ENCODE measurements around the gene SMARCC2.

SMARCC2 gene

DNA sequence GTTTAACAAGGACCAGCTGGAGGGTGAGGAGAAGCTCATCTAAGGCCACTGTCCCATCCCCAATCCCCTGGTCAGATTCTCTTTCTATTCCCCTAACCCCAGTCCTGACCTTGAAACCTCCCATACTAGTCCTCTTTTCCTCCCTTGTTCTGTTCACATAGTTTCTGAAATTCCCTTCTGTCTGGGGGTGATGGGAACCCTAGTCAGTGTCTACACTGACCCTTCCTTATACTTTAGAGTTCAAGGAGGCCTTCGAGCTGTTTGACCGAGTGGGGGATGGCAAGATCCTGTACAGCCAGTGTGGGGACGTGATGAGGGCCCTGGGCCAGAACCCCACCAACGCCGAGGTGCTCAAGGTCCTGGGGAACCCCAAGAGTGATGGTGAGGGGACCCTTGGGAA is 34.5 kb downstream of the SMARCC2 start:
- no peak for TF ChIP-seq GATA3 (IDR thresholded peaks at IDR 0.05; ENCODE audit: low read depth, low read length)
- TF ChIP-seq GATA2 (IDR thresholded peaks at IDR 0.05; ENCODE audit: low read depth, low read length): no peak

DNA sequence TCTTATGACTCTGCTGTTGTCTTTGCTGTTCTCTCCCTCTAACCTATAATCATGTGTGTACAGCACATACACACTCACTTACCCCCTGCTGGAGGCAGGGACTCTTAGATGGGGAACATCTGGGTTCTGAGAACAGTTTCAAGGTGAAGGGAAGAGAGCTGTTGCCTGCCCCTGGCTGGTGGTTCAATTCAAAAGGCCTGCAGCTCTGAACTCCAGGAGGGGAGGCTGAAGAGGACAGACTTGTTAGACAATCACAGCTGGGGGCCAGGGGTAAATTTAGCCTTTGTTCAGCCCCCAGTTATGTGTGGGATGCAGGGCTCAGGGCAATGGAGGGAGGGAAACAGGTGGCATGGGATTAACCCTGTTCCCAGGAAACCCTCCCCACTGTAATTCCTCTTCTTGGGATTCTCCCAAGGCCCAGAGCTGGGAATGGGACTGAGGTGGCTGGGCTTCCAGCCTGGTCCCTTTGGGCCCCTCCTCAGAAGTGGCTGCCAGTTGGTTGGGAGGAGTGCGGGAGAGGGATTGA is 35.0 kb downstream of the SMARCC2 start:
- TF ChIP-seq GATA2 (IDR thresholded peaks at IDR 0.05; ENCODE audit: low read depth, low read length) (no peak), GATA3 (IDR thresholded peaks at IDR 0.05; ENCODE audit: low read depth, low read length) (no peak)

DNA sequence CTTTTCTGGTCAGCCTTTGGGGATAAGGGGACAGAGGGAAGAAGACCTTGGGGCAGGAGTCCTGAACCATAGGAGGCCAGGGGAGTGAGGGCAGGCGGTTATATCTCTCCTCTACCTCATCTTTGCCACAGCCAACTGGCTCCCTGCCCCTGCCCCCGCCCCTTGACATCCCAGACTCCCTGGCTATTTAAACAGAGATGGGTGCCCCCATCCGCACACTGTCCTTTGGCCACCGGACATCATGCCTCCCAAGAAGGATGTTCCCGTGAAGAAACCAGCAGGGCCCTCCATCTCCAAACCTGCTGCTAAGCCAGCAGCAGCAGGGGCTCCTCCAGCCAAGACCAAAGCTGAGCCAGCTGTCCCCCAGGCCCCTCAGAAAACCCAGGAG is 35.6 kb downstream of the SMARCC2 start:
- no peak for TF ChIP-seq GATA3 (IDR thresholded peaks at IDR 0.05; ENCODE audit: low read depth, low read length)
- no peak for TF ChIP-seq GATA2 (IDR thresholded peaks at IDR 0.05; ENCODE audit: low read depth, low read length)

DNA sequence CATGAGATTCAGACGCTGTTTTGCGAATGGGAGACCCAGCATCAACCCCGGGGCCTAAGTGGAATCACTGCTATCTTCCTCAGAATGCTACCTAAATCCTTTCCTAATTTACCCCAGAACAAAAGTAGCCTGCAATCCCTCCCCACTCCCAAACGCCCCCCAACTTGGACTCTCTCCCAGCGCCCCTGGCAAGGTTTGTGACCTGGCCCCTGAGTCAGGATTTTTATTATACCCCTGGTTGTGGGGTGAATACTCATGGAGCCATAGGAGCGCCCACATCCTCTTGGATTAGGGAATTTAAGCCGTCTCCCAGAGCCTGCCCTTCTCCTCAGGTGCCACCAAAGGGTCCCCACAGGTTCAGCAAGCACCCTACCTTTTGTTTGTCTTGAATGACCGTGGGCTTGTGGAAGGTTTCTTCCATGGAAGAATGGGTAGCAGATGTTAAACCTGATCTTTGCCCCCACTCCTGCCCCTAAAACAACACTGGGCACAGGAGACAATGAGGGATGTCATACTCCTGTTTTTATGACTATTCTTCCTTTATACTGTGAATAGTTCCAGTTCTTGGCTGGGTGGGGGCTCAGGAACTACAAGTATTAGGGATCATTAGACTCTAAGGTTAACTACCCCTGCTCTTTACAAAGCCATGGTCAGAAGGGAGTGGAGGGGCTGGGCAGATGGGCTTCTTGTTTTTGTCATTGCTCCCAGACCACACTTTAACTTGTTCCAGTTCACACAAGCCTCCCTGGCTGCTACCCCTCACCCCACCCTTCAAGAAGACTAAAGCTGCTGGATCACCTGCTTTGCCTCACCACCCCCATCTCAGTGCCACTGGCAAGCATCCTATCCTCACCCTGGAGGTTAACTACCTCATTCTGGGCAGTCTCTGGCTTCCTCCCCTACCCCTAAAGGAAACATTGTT is 36.3 kb downstream of the SMARCC2 start:
- TF ChIP-seq GATA2 (IDR thresholded peaks at IDR 0.05; ENCODE audit: low read depth, low read length) (no peak), GATA3 (IDR thresholded peaks at IDR 0.05; ENCODE audit: low read depth, low read length) (no peak)

DNA sequence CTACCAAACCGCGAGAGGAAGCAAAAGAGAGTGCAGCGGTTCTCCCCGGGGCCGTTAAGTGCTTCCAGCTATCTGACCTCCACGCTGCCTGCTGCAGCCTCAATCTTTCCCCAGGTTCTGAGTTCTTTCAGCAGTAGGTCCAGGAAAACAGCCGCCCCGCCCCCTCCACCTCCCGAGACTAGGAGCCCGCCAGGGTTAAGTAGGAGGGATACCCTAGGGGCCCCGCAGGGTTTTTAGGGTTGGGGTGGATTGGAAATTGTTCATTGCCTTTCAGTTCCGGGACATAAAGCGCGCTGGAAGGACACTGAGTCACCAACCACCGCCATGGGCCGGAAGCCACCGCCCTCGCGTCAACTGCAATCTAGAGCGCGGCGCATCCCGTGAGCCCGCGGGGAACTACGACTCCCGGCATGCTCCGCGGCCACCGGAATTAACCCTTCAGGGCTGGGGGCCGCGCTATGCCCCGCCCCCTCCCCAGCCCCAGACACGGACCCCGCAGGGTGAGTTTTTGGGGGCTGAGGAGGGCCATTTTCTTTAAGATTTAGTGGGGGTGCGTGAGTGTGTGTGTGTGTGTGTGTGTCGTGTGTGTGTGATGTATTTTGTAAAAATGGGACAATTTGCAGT is 37.0 kb downstream of the SMARCC2 start, which contains the start of gene MYL6B:
Gene MYL6B, plus strand, starts transcription at position 456 of the 624 bp plus-strand sequence. CDS start 1,332 bp downstream, outside the sequence.
- TF ChIP-seq GATA3 (IDR thresholded peaks at IDR 0.05; ENCODE audit: low read depth, low read length): no peak
- TF ChIP-seq GATA2 (IDR thresholded peaks at IDR 0.05; ENCODE audit: low read depth, low read length): no peak

DNA sequence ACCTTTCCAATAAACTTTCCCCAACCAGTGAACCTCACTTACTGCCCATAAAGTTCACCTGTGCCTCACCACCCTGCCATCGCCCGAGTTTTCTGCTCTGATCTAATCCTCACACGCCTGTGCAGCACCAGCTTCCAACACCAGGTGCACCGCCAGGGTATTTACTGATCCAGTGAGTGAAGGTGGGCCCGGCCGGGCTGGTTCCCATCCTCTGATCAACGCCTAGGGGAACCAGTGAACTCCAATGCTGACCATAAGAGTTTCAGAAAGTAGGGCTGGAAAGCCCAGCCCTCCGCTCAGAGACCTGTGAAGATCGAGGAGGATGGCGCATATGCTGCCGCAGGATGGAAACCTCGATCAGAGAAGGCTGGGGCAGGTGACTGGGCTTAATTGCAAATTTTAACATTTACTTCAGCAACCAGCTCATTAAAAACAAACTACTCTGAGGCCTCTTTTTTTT is 37.6 kb downstream of the SMARCC2 start:
- TF ChIP-seq GATA3 (IDR thresholded peaks at IDR 0.05; ENCODE audit: low read depth, low read length) (no peak), GATA2 (IDR thresholded peaks at IDR 0.05; ENCODE audit: low read depth, low read length) (no peak)

DNA sequence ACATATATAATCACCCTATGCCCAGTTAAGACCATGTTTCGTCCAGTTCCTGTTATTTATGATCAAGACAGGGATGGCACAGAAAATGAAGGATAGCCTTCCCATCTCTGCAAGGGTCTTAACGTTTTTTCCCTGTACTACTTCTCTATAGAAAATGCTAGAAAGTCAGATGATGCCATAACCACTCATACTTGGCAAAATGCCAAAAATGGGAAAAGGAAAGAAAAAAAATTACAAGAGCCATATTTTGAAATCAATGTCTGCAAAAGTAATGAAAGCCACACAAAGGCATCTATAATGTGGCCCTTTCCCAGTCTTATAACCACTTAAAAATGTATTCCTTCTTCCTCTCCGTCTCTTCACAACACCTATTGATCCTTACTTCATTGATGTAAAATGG is 38.7 kb downstream of the SMARCC2 start:
- no peak for TF ChIP-seq GATA2 (IDR thresholded peaks at IDR 0.05; ENCODE audit: low read depth, low read length)
- no peak for TF ChIP-seq GATA3 (IDR thresholded peaks at IDR 0.05; ENCODE audit: low read depth, low read length)

DNA sequence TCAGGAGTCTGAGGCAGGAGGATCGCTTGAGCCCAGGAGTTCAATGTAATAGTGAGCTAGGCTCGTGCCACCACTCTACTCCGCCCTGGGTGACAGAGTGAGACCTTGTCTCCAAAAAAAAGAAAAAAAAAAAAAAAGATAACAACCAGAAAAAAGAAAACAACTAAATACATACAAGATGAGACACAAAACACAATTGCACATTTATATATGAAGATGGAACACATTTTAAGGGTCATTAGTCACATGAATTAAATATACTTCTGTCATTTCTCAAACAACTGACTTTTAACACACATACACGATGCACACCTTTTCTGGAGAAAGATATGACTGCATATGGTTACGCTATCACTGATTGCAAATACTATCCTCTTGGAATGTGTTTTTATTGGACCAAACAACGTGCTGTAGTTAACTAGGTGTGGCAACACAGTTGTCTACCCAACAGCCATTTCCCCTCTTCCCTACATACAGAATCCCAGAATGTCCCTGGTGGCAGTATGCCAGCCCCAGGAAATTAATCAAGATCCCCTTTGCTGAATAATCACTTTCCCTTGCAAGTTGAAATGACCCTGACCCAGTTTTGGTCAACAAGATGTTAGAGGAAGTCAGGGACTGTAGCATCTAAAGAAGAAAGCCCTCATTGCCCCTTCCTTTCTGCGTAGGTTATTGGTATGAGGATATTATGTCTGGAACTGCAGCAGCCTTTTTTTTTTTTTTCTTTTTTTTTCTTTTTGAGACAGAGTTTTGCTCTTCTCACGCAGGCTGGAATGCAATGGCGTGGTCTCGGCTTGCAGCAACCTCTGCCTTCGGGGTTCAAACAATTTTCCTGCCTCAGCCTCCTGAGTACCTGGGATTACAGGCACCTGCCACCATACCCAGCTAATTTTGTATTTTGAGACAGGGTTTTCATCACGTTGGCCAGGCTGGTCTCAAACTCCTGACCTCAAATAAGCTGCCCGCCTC is 42.5 kb downstream of the SMARCC2 start:
- no peak for TF ChIP-seq GATA3 (IDR thresholded peaks at IDR 0.05; ENCODE audit: low read depth, low read length)

DNA sequence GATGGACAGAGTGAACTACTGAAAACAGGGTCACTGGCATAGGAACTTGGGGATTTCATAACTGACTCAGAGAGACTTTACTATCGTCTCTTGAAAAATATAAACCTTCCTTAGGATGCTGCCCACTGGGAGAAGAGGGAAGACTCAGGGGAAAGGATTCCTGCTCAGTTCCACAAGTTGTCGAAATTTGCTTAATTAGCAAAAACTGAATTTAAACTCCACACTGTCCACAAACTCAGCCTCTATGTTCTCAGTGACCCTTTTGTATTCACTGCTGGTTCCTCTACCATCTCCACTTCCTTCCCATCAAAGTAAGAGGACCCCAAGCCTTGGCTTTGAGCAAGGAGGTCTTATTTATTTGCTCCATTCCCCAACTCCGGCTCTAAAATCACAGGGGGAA is 44.1 kb downstream of the SMARCC2 start:
- TF ChIP-seq GATA3 (IDR thresholded peaks at IDR 0.05; ENCODE audit: low read depth, low read length) (no peak), GATA2 (IDR thresholded peaks at IDR 0.05; ENCODE audit: low read depth, low read length) (no peak)

DNA sequence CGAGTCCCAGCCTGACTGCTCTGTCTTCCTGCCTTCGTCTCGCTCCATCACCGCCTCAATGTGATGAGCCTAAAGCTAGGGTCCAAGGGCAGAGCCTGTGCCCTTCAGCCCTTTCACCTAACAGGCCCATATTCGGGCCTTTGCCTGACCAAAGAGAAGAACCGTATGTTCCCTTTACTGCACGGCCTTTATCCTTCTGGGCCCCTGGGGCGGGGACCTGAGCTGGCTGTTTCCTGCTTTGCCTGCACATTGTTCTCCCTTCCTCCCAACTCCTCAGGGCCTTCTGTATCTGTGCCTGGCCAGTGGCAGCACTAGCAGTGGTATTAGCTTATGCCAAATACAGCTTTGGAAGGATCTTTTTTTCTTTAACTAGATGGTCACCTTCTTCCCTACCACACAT is 45.4 kb downstream of the SMARCC2 start:
- TF ChIP-seq GATA3 (IDR thresholded peaks at IDR 0.05; ENCODE audit: low read depth, low read length) (no peak), GATA2 (IDR thresholded peaks at IDR 0.05; ENCODE audit: low read depth, low read length) (no peak)

DNA sequence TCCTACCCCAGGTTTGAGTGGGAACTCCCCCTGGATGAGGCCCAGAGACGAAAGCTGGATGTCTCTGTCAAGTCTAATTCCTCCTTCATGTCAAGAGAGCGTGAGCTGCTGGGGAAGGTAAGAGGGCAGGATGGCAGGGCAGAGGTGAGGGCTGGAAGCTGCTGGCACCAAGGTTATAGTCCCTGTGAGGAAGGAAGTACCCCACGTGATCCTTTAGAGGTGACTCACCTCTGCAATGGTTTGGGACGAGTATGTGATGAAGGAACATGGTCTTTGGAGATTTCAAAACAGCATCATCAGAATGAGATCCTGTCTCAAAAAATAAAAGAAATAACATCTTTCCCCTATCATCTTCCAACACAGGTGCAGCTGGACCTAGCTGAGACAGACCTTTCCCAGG is 46.1 kb downstream of the SMARCC2 start:
- TF ChIP-seq GATA2 (IDR thresholded peaks at IDR 0.05; ENCODE audit: low read depth, low read length) (no peak), GATA3 (IDR thresholded peaks at IDR 0.05; ENCODE audit: low read depth, low read length) (no peak)

DNA sequence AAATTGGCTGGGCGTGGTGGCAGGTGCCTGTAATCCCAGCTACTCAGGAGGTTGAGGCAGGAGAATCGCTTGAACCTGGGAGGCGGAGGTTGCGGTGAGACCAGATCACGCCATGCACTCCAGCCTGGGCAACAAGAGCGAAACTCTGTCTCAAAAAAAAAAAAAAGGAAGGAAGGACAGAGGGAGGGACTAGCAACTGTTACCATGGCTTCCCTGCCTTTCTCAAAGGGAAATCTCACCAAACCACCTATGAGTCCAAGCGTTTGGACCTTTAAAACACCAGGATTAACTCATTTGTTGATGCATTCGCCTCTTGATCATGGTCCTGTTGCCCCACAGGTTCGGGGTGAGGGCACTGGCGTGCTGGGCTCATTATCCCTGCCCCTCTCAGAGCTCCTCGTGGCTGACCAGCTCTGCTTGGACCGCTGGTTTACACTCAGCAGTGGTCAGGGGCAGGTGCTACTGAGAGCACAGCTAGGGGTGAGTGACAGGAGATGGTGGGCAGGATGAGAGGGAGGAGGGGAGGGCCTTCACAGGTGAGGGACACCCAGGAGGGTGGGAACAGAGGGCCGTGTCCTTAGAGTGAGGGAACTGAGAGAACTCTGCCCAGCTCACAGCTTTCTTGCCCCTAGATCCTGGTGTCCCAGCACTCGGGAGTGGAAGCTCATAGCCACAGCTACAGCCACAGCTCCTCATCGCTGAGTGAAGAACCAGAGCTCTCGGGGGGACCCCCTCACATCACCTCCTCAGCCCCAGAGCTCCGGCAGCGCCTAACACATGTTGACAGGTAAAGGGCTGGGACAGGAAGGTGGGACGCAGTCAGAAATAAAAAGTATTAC is 47.1 kb downstream of the SMARCC2 start:
- TF ChIP-seq GATA2 (IDR thresholded peaks at IDR 0.05; ENCODE audit: low read depth, low read length): no peak
- no peak for TF ChIP-seq GATA3 (IDR thresholded peaks at IDR 0.05; ENCODE audit: low read depth, low read length)

All from SH-SY5Y (cell line).